Subcutaneous adipose tissue (tissue), 4 donors: ENCODE data around the gene TACC2. TPM values are rescaled to one million over a fixed set of nuclear protein-coding genes. Genes with fewer than 3 reads are reported as not detected.

ENCODE experiments used
- CTCF ChIP-seq: fragments of 450-650 bp; IDR thresholded peaks from one replicate; pipeline ENCODE4 v1.5.1; 2016; ENCODE audit warnings: low read depth, mild to moderate bottlenecking, control low read depth, antibody characterized with exemption, moderate library complexity
- total RNA-seq, 4 donors: library from RNA; depleted of rRNA; stranded (reverse); fragments of >200 nt; gene quantifications; one replicate each; pipeline ENCODE4 v1.1.0, GENCODE V29; 2016

Gene TACC2
- total RNA-seq, 4 donors from 2014 or later = 16.1 to 71.6 (median 23.3) TPM

- TF ChIP-seq CTCF = no peak
These were observed 160.9 kb downstream of the TACC2 start for GRCh38 chr10:122149561-122150505.

DNA sequence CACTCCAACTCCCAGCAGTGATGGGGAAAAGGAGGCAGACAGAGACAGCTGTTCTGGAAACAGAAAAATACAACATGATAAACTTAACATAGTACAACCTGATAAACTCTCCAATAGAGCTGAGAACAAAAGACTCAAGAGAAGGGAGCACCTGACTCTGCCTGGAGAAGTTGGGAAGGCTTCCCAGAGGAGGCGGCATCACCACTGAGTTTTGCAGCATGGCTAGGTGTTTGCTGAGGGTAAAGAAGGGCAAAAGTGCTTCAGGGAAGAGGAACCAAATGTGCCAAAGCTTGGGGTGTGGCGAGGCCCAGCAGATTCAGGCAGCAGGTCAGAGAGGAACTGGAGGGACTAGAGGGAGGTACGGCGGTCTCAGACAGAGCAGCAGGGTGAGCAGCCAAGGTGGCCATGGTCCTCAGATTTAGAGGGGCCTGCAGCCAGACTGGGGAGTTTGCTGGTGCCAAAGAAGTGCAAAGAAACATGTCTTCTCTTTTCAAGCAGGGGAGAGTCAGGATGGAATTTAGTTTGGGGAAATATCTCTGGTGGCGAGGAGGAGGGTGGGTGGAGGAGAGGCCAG is 162.2 kb downstream of the TACC2 start:
- TF ChIP-seq CTCF = no peak

GRCh38 chr10:122152544-122152943 is 163.6 kb downstream of the TACC2 start:
- no peak for TF ChIP-seq CTCF

GRCh38 chr10:122154031-122154544 is 165.1 kb downstream of the TACC2 start:
- TF ChIP-seq CTCF = no peak

DNA sequence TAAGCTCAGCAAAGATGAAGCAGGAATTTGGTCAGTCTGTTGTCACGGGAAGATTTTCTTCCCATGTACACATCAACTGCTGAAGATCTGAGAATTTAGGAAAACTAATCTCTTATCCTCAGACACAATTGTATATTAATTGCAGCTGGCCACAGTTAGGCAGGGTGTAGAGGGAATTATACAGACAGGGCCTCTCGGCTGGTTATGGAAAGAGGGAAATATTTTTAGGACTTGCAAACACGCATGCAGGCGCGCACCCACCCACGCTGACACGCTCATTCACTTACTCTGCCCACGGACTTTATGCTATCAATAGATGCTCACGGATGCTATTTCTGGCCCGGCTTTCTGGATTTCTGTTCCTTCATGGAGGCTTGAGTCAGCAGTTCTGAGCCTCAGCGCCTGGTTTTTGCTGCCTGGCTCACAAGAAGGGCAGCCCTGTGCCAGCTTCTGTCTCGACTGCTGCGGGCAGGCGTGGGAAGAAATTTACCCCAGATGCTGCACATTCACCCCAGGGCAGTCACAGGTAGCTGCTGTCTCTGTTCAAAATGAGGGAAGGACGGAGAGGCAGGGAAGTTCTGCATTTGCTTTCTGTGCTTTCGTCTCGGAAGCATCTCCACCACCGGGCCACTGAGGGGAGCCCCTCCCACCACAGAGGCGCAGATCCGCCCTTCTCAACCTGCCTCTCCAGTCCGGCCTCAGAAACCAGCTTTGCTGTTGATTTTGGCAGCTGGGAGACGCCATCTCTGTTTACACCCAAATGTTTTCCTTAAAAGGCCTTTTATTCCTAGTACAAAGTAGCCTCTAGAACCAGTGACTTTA is 165.8 kb downstream of the TACC2 start:
- no peak for TF ChIP-seq CTCF

GRCh38 chr10:122157451-122157850 is 168.5 kb downstream of the TACC2 start:
- TF ChIP-seq CTCF = no peak
